HG02981 (cell line): ENCODE results near the gene DICER1.

ENCODE experiments used
- ATAC-seq: cut with Tn5 transposase; IDR thresholded peaks from one replicate; pipeline ENCODE4 v1.9.1; 2021; ENCODE audit warnings: mild to moderate bottlenecking, moderate library complexity; ENCODE audit not compliant: unreplicated experiment

DICER1 gene

DNA sequence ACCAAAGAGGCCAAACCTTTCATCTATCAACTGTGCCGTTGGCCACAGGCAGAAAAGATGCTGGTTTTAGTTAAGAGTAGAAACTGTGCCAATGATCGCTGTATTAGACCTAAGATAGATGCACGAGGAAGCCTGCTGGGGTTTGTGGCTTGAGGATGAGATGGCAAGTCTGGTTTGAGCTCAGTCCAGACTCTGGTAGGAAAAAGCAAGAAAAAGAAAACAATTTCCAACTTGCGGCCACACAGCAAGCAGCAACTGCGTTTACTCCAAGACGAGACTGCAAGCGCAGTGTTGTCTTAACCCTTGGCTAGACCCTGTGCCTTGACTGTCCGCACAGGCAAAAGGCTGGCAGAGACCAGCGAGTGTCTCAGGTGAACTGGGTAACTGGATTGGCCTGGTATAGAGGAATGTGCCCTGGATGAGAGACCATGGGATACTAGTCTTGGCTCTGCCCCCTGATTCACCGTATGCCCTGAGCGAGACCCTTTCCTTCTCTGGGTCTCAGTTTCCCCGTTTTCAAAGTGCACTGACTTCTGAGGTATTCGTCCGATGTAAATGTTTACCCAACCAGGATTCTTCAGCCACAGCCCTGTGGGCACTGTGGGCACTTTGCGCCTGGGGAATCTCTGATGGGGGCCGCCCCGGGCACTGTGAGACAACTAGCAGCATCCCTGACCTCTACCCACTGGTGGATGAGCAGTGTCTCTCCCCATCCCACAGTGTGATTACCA, 113.4 kb downstream of the DICER1 start:
- no peak for ATAC-seq

DNA sequence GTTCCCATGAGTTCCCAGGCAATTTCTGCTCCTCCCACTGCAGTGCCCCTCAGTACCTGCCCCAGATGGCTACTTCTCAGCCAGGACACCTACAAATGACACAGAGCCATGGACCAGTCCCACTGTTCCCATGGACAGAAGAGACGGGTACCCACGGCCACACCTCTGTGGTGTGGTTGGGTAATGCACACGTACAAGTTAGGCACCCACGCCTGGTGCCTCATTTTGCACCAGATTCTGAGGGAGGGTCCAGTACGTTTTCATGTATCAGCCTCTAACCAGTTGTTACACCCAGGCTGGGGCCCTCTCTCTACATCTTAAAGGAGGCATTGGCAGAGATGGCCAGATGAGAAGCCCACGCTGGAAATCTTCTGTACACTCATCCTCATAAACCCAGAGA, 114.0 kb downstream of the DICER1 start:
- no peak for ATAC-seq

DNA sequence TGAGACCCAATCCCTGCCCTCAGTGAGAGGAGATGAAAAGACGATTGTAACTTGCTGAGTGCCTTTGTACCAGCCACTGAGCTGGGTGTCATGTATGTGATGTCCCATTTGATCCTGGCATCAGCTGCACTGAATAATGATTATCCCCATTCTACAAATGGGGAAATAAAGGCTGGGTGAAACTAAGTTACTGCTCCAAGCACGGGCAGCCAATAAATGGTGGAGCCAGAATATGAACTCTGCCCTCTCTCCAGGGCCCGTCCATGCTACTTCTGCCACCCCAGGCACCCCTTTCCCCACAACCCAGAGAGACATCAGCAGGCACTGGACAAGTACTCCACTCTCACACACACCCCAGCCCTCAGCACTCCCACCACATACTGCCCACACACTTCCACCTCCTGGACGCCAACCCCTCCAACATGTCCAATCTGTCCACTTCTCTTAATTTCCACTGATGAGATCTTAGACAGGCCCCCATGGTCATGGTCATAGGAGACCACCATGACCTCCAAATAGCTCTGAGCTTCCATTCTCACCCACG, 115.8 kb downstream of the DICER1 start:
- ATAC-seq = no peak

DNA sequence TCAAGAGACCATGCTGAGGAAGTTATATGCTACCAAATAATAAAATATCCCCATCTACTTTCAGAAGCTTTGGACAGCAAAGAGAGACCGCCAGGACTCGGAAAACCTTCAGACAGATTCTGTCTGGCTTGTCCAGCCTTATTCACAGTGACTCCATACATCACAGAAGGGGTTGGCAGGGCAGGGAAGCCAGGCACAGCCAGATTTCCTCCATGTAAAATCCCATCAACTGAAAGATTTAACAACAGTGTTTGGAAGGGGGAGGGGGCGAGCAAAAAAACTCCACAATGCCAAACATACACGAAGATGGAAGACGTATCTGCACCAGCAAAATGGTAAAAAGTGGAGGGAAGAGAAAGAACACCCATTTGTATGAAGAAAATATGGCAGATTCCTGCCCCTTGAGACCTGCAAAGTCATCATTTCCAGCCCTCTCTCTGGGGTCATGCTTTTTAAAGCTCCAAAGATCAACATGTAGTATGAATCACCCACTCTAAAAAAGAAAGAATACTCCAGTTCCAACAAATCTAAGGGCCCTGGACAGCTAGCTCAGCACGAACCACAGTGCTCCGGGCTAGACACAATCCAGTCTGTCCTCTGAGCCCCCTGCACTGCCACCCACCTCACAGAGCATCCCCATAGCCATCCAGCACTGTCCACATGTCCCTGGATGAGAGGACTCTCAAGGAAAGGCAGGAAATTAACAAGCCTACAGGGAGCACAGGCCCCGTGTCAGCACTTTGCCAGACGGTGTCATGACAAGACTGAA, 116.4 kb downstream of the DICER1 start:
- no peak for ATAC-seq

DNA sequence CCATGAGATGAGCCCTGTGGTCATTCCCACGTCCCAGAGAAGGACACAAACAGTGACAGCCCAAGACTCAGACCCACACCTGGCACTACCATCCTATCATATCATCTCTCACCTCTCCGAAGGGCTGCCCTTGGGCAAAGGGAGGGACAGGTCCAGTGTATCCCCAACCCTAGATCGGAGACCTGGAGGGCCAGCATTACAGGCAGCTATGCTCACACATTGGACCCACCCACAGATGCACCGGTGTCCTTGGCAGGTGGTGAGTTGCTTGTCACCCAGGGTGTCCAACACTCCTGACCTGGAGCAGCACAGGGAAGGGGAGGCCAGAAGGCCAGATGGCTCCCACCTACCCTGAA, 117.4 kb downstream of the DICER1 start:
- ATAC-seq = no peak

DNA sequence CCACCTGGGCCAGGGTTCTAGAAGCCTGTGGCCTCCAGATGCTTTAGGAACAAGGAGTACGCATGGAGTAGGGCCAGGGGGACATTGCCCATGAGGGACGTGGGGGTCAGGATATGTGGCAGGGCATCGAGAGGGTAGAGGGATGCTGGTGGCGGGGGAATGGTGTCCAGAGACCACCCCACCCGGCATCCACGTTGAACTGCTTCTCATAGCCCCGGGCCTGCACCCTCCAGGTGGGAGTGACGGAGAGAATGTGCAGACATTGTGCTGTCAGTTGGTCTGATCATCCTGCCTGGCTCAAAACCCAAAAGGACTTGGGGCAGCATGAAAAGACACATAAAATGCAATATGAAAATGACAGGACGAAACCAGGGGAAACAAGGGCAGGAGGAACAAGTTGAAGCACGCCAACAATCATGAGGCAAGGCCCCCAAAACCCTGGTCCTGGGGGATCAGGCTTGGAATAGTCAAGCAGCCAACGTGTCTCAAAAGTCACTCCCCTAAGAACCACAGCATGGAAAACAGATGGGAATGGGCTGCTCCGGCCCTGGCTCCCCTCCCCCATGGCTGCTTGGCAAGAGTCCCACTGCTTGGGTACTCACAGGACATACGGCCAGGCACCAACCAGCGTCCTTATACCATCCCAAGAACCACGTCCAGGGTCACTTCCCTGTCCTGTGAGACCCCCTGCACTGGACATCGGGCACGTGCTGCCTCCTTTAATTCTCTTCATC, 117.9 kb downstream of the DICER1 start:
- ATAC-seq = no peak

DNA sequence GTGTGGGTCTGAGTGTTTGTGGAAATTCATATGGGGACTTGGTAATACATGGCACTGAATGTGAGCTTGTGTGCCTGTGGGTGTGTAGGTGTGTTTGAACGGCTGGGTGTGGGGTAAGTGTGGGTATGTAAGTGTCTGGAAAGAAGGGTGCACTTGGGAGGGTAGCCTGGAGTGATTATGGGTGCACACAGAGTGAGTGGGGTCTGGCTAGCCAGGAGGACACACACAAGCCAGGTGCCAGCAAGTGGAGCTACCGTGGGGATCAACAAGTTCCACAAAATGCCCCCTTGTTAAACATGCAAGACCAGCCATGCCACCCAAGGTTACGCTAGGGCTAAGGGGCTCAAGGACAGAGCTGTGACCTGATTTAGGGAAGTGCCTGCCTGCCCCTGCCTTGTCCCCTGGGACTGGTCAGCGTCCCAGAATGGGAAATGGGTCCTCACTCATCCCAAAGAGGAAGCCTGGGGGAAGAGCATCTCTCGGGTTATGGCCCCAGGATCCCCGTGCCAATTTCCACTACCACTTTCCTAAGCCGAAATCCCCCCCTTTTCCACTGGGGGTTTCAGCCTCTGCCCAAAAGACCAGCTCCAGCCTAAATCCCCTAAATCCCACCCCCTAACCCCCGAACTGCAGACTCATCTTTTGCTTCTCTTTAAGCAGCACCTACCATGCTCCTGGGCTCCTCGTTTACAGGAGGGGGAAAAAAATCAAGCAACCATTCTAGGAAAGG, 118.6 kb downstream of the DICER1 start:
- no peak for ATAC-seq

DNA sequence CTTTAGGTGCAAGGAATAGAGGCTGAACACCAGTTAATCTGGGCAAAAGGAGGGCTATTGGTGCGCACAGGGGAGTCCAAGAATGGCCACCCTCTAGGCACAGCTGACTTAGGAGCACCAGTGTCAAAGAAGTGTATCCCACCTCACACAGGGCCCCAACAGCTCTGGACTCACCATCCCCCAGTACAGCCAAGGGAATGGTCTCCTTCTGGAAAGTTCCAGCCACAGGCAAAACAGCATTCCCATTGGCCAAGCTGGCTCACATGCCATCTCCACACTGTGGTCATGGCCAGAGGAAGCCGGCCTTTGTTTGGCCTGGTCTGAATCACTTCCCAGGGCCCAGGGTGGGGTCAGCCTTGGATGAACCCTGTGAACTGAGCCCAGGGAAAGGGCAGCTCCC, 120.1 kb downstream of the DICER1 start:
- ATAC-seq = no peak
